Measurements from ENCODE around the gene MR1. TPM values are rescaled to one million over a fixed set of nuclear protein-coding genes. Genes with fewer than 3 reads are reported as not detected.

Gene MR1
- polyA plus RNA-seq, 1 of the 3 experiments (the other 2 are of a cell fraction) = 7.0 TPM

GRCh38 chr1:181092056-181092455 is 58.3 kb downstream of the MR1 start:
- Histone ChIP-seq H3K27me3 (ENCODE audit: insufficient read depth) (no peaks in the 10 kb centered on the region), H2AFZ (ENCODE audit: low read depth) (no peak overlapping the region), H3K4me3 (ENCODE audit: low read depth in 2 of 2, low read length in 1 of 2) (peak overlapping the region; percentile 90 to 96; a peak in 3 of 4 replicates), H3F3A (replicated peaks; ENCODE audit: insufficient read depth) (peaks cover 56% of the 10 kb centered on the region), H3K9me2 (no peaks in the 10 kb centered on the region), H3K27ac (ENCODE audit: low read depth in 2 of 2, low read length in 1 of 2) (peak overlapping the region in 1 of 2 experiments; percentile 77; a peak in 1 of 4 replicates), H3K4me2 (peak overlapping the region; percentile 84), H3K4me1 (ENCODE audit: control insufficient read depth in 1 of 2, insufficient read depth in 2 of 2, low read depth in 1 of 2, low read length in 1 of 2) (peaks cover 42% of the 10 kb centered on the region in 2 experiments), H4K20me1 (ENCODE audit: insufficient read depth) (peaks cover 67% of the 10 kb centered on the region), H3K9ac (peak overlapping the region; percentile 91), H3K36me3 (replicated peaks in 1 of 2; ENCODE audit: control insufficient read depth in 1 of 2, insufficient read depth in 2 of 2, low read length in 1 of 2) (peaks cover 25 to 33% of the 10 kb centered on the region in 2 experiments), H3K79me2 (ENCODE audit: insufficient read depth) (peaks cover 62% of the 10 kb centered on the region), H3K9me3 (no peaks in the 10 kb centered on the region)
- TF ChIP-seq IRF3 (IDR thresholded peaks at IDR 0.05; ENCODE audit: low read depth, low read length) = no peak
- no peak for TF ChIP-seq JUND (IDR thresholded peaks at IDR 0.05)
- TF ChIP-seq ELF1 (IDR thresholded peaks at IDR 0.05) = no peak
- no peak for TF ChIP-seq SMC3 (IDR thresholded peaks at IDR 0.05; ENCODE audit: low read depth, low read length)
- TF ChIP-seq, protein P1, sequence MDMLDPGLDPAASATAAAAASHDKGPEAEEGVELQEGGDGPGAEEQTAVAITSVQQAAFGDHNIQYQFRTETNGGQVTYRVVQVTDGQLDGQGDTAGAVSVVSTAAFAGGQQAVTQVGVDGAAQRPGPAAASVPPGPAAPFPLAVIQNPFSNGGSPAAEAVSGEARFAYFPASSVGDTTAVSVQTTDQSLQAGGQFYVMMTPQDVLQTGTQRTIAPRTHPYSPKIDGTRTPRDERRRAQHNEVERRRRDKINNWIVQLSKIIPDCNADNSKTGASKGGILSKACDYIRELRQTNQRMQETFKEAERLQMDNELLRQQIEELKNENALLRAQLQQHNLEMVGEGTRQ (IDR thresholded peaks at IDR 0.05; ENCODE audit: borderline replicate concordance, low read depth, low read length) = no peak
- no peak for TF ChIP-seq NRF1 (IDR thresholded peaks at IDR 0.05; ENCODE audit: low read depth, low read length)
- TF ChIP-seq EP300 (IDR thresholded peaks at IDR 0.05; ENCODE audit: borderline replicate concordance in 1 of 2, low read depth in 1 of 2, low read length in 1 of 2) = no peak
- peak; percentile 13; the same call in 1 of the 2 replicates for TF ChIP-seq POLR2AphosphoS5 (IDR thresholded peaks at IDR 0.05; ENCODE audit: low read depth, low read length)
- POLR2A ChIA-PET = interaction anchor here (2.1 kb wide), 1 partner anchor 13 kb away, joined by 13 read pairs; no protein-coding TSS in a partner anchor
- 81% methylated on average over 2 of the region's 2 CpGs for WGBS (ENCODE audit: low lambda C conversion rate)
- no peak for DNase-seq
- CTCF ChIA-PET = interaction anchor here (1.0 to 13.3 kb wide), 7 partner anchors 13 to 587 kb away, joined by 3 to 145 read pairs (median 5); no protein-coding TSS in a partner anchor

- H2AFZ ChIP-seq (ENCODE audit: low read depth) = no peak overlapping the region
- ChIA-PET POLR2A (interaction anchor here (2.1 kb wide), 1 partner anchor 12 kb away, joined by 13 read pairs; no protein-coding TSS in a partner anchor), CTCF (interaction anchor here (1.0 to 13.3 kb wide), 4 partner anchors 12 to 211 kb away, joined by 3 to 145 read pairs (median 14); no protein-coding TSS in a partner anchor)
- no peaks in the 10 kb centered on the region for H3K27me3 ChIP-seq (ENCODE audit: insufficient read depth)
- peak overlapping the region; percentile 35 to 99; a peak in 3 of 4 replicates for H3K27ac ChIP-seq (ENCODE audit: low read depth in 2 of 2, low read length in 1 of 2)
- H3K36me3 ChIP-seq (replicated peaks in 1 of 2; ENCODE audit: control insufficient read depth in 1 of 2, insufficient read depth in 2 of 2, low read length in 1 of 2) = peaks cover 25 to 33% of the 10 kb centered on the region in 2 experiments
- peaks cover 67% of the 10 kb centered on the region for H3K79me2 ChIP-seq (ENCODE audit: insufficient read depth)
- H3K4me1 ChIP-seq (ENCODE audit: control insufficient read depth in 1 of 2, insufficient read depth in 2 of 2, low read depth in 1 of 2, low read length in 1 of 2) = peaks cover 47 to 50% of the 10 kb centered on the region in 2 experiments
- no peak for TF ChIP-seq YY1 (IDR thresholded peaks at IDR 0.05; ENCODE audit: low read depth)
- no peak for TF ChIP-seq ELF1 (IDR thresholded peaks at IDR 0.05)
- no peak for TF ChIP-seq TAF1 (IDR thresholded peaks at IDR 0.05; ENCODE audit: borderline replicate concordance, low read depth, low read length)
- TF ChIP-seq NRF1 (IDR thresholded peaks at IDR 0.05; ENCODE audit: low read depth, low read length) = no peak
- no peak for TF ChIP-seq RAD21 (IDR thresholded peaks at IDR 0.05; ENCODE audit: low read length)
- TF ChIP-seq, protein P2, sequence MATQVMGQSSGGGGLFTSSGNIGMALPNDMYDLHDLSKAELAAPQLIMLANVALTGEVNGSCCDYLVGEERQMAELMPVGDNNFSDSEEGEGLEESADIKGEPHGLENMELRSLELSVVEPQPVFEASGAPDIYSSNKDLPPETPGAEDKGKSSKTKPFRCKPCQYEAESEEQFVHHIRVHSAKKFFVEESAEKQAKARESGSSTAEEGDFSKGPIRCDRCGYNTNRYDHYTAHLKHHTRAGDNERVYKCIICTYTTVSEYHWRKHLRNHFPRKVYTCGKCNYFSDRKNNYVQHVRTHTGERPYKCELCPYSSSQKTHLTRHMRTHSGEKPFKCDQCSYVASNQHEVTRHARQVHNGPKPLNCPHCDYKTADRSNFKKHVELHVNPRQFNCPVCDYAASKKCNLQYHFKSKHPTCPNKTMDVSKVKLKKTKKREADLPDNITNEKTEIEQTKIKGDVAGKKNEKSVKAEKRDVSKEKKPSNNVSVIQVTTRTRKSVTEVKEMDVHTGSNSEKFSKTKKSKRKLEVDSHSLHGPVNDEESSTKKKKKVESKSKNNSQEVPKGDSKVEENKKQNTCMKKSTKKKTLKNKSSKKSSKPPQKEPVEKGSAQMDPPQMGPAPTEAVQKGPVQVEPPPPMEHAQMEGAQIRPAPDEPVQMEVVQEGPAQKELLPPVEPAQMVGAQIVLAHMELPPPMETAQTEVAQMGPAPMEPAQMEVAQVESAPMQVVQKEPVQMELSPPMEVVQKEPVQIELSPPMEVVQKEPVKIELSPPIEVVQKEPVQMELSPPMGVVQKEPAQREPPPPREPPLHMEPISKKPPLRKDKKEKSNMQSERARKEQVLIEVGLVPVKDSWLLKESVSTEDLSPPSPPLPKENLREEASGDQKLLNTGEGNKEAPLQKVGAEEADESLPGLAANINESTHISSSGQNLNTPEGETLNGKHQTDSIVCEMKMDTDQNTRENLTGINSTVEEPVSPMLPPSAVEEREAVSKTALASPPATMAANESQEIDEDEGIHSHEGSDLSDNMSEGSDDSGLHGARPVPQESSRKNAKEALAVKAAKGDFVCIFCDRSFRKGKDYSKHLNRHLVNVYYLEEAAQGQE (IDR thresholded peaks at IDR 0.05; ENCODE audit: low read depth, low read length) = no peak
- no peak for TF ChIP-seq IRF3 (IDR thresholded peaks at IDR 0.05; ENCODE audit: low read depth, low read length)
- no peak for TF ChIP-seq FOXJ3 (CRISPR knock-in tag; IDR thresholded peaks at IDR 0.05)
- TF ChIP-seq SIN3A (IDR thresholded peaks at IDR 0.05; ENCODE audit: borderline replicate concordance, low read depth, low read length) = no peak
- TF ChIP-seq GABPA (IDR thresholded peaks at IDR 0.05; ENCODE audit: low read depth) = no peak
- TF ChIP-seq GATA2 (CRISPR knock-in tag; IDR thresholded peaks at IDR 0.05) = no peak
- H3K9ac ChIP-seq = no peak overlapping the region
- no peaks in the 10 kb centered on the region for H3K9me2 ChIP-seq
- DNase-seq = no peak
- H3K4me2 ChIP-seq = peak overlapping the region; percentile 84
- peak overlapping the region in 1 of 2 experiments; percentile 14; a peak in 2 of 4 replicates for H3K4me3 ChIP-seq (ENCODE audit: low read depth in 2 of 2, low read length in 1 of 2)
- H3K9me3 ChIP-seq = no peaks in the 10 kb centered on the region
- peaks cover 67% of the 10 kb centered on the region for H4K20me1 ChIP-seq (ENCODE audit: insufficient read depth)
- peaks cover 56% of the 10 kb centered on the region for H3F3A ChIP-seq (replicated peaks; ENCODE audit: insufficient read depth)
- 86% methylated on average over 4 of the region's 4 CpGs for WGBS (ENCODE audit: low lambda C conversion rate)
These were observed 59.2 kb downstream of the MR1 start for GRCh38 chr1:181092883-181093458.

All from SK-N-SH (cell line).